Activated CD8-positive, alpha-beta T cell treated with anti-CD3 and anti-CD28 coated beads for 36 hours (primary cell): Measurements from ENCODE around the gene CELF6. TPM values are rescaled to one million over a fixed set of nuclear protein-coding genes. Genes with fewer than 3 reads are reported as not detected.
A peak's percentile ranks its signal among the peaks of the same experiment; 100 is the strongest.

Experiments used
- ATAC-seq: fragments of 200-7000 bp; cut with Tn5 transposase; one replicate; pipeline ENCODE4 v1.10.0; 2021; ENCODE audit warnings: mild to moderate bottlenecking, moderate library complexity
- CTCF ChIA-PET: fragments of 350-600 bp; sonication (Branson Sonifier 250); formaldehyde crosslinking; loops from one replicate; lab custom pipeline; 2021; ENCODE audit warnings: antibody characterized with exemption; lab: Charles Lee
- POLR2A ChIA-PET: fragments of 350-600 bp; sonication (Branson Sonifier 250); formaldehyde crosslinking; loops from one replicate; lab custom pipeline; 2021; ENCODE audit warnings: antibody characterized with exemption; lab: Charles Lee
- DNase-seq: peaks from one replicate; pipeline ENCODE4 v3.0.0-alpha.2; 2020
- H3K27ac Mint-ChIP-seq: one replicate; pipeline ENCODE4 v1.8.0; 2021; ENCODE audit warnings: mild to moderate bottlenecking, mixed read lengths
- H3K27me3 Mint-ChIP-seq: one replicate; pipeline ENCODE4 v1.8.0; 2021; ENCODE audit warnings: mixed read lengths
- H3K36me3 Mint-ChIP-seq: one replicate; pipeline ENCODE4 v1.8.0; 2021; ENCODE audit warnings: low read depth, mixed read lengths
- H3K4me1 Mint-ChIP-seq: one replicate; pipeline ENCODE4 v1.8.0; 2021; ENCODE audit warnings: low read depth, mixed read lengths
- H3K4me3 Mint-ChIP-seq: one replicate; pipeline ENCODE4 v1.8.0; 2021; ENCODE audit warnings: mild to moderate bottlenecking, moderate library complexity, mixed read lengths
- H3K9me3 Mint-ChIP-seq: one replicate; pipeline ENCODE4 v1.8.0; 2021; ENCODE audit warnings: mixed read lengths
- CTCF ChIP-seq: fragments of 200-600 bp; IDR thresholded peaks from one replicate; pipeline ENCODE4 v1.8.0; 2022; ENCODE audit warnings: antibody characterized with exemption, mild to moderate bottlenecking
- intact Hi-C: fragments of 100-400 bp; cut with micrococcal nuclease; formaldehyde crosslinking; loops from one replicate; pipeline ENCODE4 v1.10.0; 2022
- total RNA-seq, 2 experiments: library from RNA; stranded (reverse); gene quantifications; one replicate each; pipeline ENCODE4 v1.2.3, GENCODE V29; 2021

CELF6 gene
- total RNA-seq, 2 experiments from 2014 or later, result 0.18 to 0.20 TPM

DNA sequence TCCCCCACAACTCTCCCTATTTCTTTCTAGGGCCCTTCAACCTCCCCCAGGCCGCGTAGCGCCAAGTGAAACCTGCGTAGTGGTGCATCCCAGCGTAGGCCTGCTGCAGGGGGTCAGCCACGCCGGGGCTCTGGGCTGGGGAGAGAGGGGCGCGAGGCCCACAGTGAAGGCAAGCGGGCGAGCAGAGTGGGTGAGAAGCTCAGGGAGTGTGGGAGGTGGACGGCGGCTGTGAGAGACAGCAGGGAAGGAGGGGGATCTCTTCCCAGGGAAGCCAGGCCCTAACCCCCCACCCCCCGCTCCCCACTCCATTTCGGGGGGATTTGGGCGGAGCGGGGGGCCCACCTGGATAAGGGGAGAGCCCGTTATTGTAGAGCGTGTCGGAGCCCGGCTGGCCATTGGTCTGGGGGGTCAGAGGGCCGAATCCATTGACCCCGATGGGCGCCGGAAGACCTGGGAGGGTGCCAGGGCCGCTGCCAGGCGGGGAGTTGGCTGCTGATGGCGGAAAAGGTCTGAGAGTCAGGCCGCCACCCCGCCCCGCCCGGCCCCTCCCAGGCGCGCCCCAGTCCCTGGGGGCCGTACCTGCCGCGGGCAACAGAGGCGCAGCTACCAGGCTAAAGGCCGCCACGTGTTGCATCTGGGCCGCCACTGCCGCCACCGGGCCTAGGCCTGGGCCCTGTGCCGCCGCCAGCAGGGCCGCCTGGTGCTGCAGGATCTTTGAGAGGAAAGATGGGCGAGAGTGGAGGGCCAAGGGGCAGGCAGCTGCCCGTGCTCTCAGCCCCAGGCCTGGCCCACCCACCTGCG, 31.0 kb downstream of the CELF6 start:
- Mint-ChIP-seq H3K4me3 (no peak overlapping the region), H3K9me3 (no peaks in the 10 kb centered on the region), H3K36me3 (no peaks in the 10 kb centered on the region), H3K4me1 (peaks cover 4% of the 10 kb centered on the region), H3K27ac (no peak overlapping the region), H3K27me3 (no peaks in the 10 kb centered on the region)
- ChIA-PET CTCF (no interaction called here), POLR2A (interaction anchor here (0.6 kb wide), 1 partner anchor 257 kb away, joined by 3 read pairs; no protein-coding TSS in a partner anchor)
- intact Hi-C loops, result no loop called here
- DNase-seq (no peak), ATAC-seq (no peak)
- no peak for TF ChIP-seq CTCF

GRCh38 chr15:72285927-72286516, 33.9 kb downstream of the CELF6 start:
- no peaks in the 10 kb centered on the region for H3K27me3 Mint-ChIP-seq

DNA sequence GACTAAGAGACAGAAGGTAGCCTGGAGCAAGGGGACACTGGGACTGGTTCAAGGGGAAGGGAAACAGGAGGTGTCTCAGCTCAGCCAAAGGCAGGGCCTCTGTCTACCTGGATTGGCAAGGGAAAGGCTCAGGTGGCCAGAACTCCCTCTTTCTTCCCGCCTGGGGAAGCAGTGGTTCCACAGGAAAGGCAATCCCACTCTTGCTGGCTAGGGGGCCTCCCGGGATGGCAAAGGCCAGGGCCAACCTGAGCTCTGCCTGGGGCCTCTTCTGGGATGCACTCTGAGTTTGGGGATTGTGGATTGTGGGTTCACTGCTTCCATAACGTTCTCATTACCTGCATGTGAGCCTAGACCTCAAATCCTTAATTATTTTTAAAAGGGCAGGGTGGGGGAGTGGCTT, 34.6 kb downstream of the CELF6 start:
- CTCF ChIA-PET, result interaction anchor here (1.2 to 5.0 kb wide), 5 partner anchors 11 to 86 kb away, joined by 3 to 34 read pairs (median 5); partner anchors contain the start of gene GRAMD2A

More at GRCh38 chr15:72285927-72286516, 33.9 kb downstream of the CELF6 start:
- ATAC-seq (peak; percentile 72), DNase-seq (peak; percentile 56)
- Mint-ChIP-seq H3K9me3 (no peaks in the 10 kb centered on the region), H3K36me3 (no peaks in the 10 kb centered on the region), H3K4me1 (peaks cover 4% of the 10 kb centered on the region), H3K4me3 (no peak overlapping the region), H3K27ac (no peak overlapping the region)
- CTCF ChIA-PET, result interaction anchor here (0.7 to 5.0 kb wide), 10 partner anchors 12 to 1579 kb away, joined by 3 to 34 read pairs (median 4); partner anchors contain the start of gene GRAMD2A
- intact Hi-C loops, result no loop called here
- POLR2A ChIA-PET, result interaction anchor here (0.6 kb wide), 1 partner anchor 20 kb away, joined by 3 read pairs; no protein-coding TSS in a partner anchor
- peak; percentile 66 for TF ChIP-seq CTCF

GRCh38 chr15:72284781-72285180, 35.2 kb downstream of the CELF6 start:
- TF ChIP-seq CTCF, result no peak
- CTCF ChIA-PET, result interaction anchor here (1.4 to 5.0 kb wide), 3 partner anchors 11 to 85 kb away, joined by 4 to 34 read pairs (median 22); partner anchors contain the start of gene GRAMD2A

More for the DNA sequence above, 34.6 kb downstream of the CELF6 start:
- TF ChIP-seq CTCF, result no peak
- POLR2A ChIA-PET, result interaction anchor here (0.5 to 1.2 kb wide), 2 partner anchors 12 to 70 kb away, joined by 3 to 4 read pairs; no protein-coding TSS in a partner anchor
- Mint-ChIP-seq H3K36me3 (no peaks in the 10 kb centered on the region), H3K27me3 (no peaks in the 10 kb centered on the region), H3K4me3 (no peak overlapping the region), H3K4me1 (peaks cover 4% of the 10 kb centered on the region), H3K9me3 (no peaks in the 10 kb centered on the region), H3K27ac (no peak overlapping the region)
- ATAC-seq, result no peak
- intact Hi-C loops, result no loop called here
- DNase-seq, result no peak

More at GRCh38 chr15:72284781-72285180, 35.2 kb downstream of the CELF6 start:
- Mint-ChIP-seq H3K4me1 (peaks cover 4% of the 10 kb centered on the region), H3K9me3 (no peaks in the 10 kb centered on the region), H3K27me3 (no peaks in the 10 kb centered on the region), H3K4me3 (no peak overlapping the region), H3K36me3 (no peaks in the 10 kb centered on the region), H3K27ac (no peak overlapping the region)
- intact Hi-C loops, result no loop called here
- no peak for DNase-seq
- ATAC-seq, result no peak
- POLR2A ChIA-PET, result interaction anchor here (0.5 to 1.2 kb wide), 2 partner anchors 11 to 69 kb away, joined by 3 to 4 read pairs; no protein-coding TSS in a partner anchor
